Measurements from ENCODE around the gene ADGRG3. TPM values are rescaled to one million over a fixed set of nuclear protein-coding genes. Genes with fewer than 3 reads are reported as not detected.

Gene ADGRG3
- total RNA-seq, 4 donors from 2014 or later: 0.71 TPM; not detected in 3

- in situ Hi-C loops (cut with MboI; ENCODE audit: low sequenced_read_pairs in 4 of 4): no loop called here
- no peak overlapping the region for H3K4me3 ChIP-seq
- peak overlapping the region; percentile 63 to 80 (median 76) for H3K27ac ChIP-seq
- ATAC-seq: no peak
- peaks cover 0 to 5% of the 10 kb centered on the region in 2 donors for H3K4me1 ChIP-seq
- DNase-seq: no peak
- H3K36me3 ChIP-seq: no peaks in the 10 kb centered on the region
- no peaks in the 10 kb centered on the region for H3K9me3 ChIP-seq
- H3K27me3 ChIP-seq: no peaks in the 10 kb centered on the region
- TF ChIP-seq POLR2A (IDR thresholded peaks at IDR 0.05) (no peak), CTCF (IDR thresholded peaks at IDR 0.05 in 4 of 5, conservative IDR thresholded peaks at IDR 0.05 in 1 of 5) (no peak)
- intact Hi-C loops (cut with DNase I; ENCODE audit: low total_unique reads): no loop called here
These were observed 31.9 kb upstream of the ADGRG3 start for GRCh38 chr16:57636184-57636583.

DNA sequence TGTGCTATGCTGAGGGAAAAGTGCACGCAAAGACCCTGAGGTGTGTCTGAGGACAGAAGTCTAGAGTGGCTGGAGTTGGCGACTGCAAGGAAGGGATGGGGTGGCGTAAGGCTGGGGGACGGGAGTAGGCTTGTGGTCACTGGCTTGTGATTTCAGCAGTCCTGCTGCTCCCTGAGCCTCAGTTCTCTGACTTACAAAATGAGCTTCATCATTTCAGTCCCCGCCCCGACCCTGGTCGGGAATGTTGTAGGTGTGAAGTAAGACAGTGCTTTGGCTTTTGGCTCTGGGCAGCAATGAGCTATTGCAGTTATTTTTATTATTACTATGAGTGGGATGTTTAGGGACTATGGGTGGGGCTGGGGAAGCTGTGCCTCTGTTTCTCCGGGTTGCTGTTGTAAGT, 31.1 kb upstream of the ADGRG3 start:
- Histone ChIP-seq H3K27ac (peak overlapping the region; percentile 63 to 80 (median 76)), H3K4me1 (peaks cover 0 to 5% of the 10 kb centered on the region in 2 donors), H3K36me3 (no peaks in the 10 kb centered on the region), H3K4me3 (no peak overlapping the region), H3K27me3 (no peaks in the 10 kb centered on the region), H3K9me3 (no peaks in the 10 kb centered on the region)
- no peak for TF ChIP-seq CTCF (IDR thresholded peaks at IDR 0.05 in 4 of 5, conservative IDR thresholded peaks at IDR 0.05 in 1 of 5)
- no peak for TF ChIP-seq POLR2A (IDR thresholded peaks at IDR 0.05)
- ATAC-seq (no peak), DNase-seq (no peak)
- in situ Hi-C loops (cut with MboI; ENCODE audit: low sequenced_read_pairs in 4 of 4): no loop called here
- intact Hi-C loops (cut with DNase I; ENCODE audit: low total_unique reads): loop anchor here (1.0 kb wide), 1 partner anchor 9 kb away; no protein-coding TSS in a partner anchor

DNA sequence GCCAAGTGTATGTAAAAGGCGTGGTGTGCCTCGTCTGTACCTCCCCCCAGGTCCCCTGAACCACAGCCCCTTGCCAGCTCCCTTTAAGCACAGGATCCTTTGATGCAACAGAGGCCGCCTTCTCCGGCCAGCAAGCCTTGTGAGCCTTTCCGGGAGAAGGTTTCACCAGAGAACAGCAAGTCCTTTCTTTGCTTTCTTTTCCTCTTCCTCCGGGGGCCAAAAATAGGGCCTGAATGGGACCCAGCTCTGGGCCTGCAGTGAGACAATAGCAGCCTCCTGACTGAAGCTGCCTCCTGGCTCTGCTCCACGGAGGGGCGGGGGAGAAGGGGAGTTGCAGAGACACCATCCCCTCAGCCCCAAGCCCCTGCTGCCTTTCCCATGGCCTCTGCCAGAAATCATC, 30.7 kb upstream of the ADGRG3 start:
- Histone ChIP-seq H3K27me3 (no peaks in the 10 kb centered on the region), H3K9me3 (no peaks in the 10 kb centered on the region), H3K36me3 (no peaks in the 10 kb centered on the region), H3K27ac (peak overlapping the region; percentile 63 to 80 (median 77)), H3K4me3 (no peak overlapping the region), H3K4me1 (peaks cover 0 to 5% of the 10 kb centered on the region in 2 donors)
- in situ Hi-C loops (cut with MboI; ENCODE audit: low sequenced_read_pairs in 4 of 4) (no loop called here), intact Hi-C loops (cut with DNase I; ENCODE audit: low total_unique reads) (loop anchor here (1.0 kb wide), 1 partner anchor 9 kb away; no protein-coding TSS in a partner anchor)
- TF ChIP-seq CTCF (IDR thresholded peaks at IDR 0.05 in 4 of 5, conservative IDR thresholded peaks at IDR 0.05 in 1 of 5) (no peak), POLR2A (IDR thresholded peaks at IDR 0.05) (peak in 1 of 2 donors; percentile 28)
- ATAC-seq (peak; percentile 68 to 72), DNase-seq (peak; percentile 16 to 25)

GRCh38 chr16:57637965-57638364, 30.1 kb upstream of the ADGRG3 start:
- Histone ChIP-seq H3K27me3 (no peaks in the 10 kb centered on the region), H3K4me1 (peaks cover 0 to 5% of the 10 kb centered on the region in 2 donors), H3K4me3 (no peak overlapping the region), H3K27ac (peak overlapping the region; percentile 47 to 80 (median 71)), H3K36me3 (no peaks in the 10 kb centered on the region), H3K9me3 (no peaks in the 10 kb centered on the region)
- ATAC-seq: no peak
- intact Hi-C loops (cut with DNase I; ENCODE audit: low total_unique reads) (loop anchor here (1.0 kb wide), 1 partner anchor 8 kb away; no protein-coding TSS in a partner anchor), in situ Hi-C loops (cut with MboI; ENCODE audit: low sequenced_read_pairs in 4 of 4) (no loop called here)
- TF ChIP-seq POLR2A (IDR thresholded peaks at IDR 0.05): no peak
- no peak for TF ChIP-seq CTCF (IDR thresholded peaks at IDR 0.05 in 4 of 5, conservative IDR thresholded peaks at IDR 0.05 in 1 of 5)
- DNase-seq: no peak

DNA sequence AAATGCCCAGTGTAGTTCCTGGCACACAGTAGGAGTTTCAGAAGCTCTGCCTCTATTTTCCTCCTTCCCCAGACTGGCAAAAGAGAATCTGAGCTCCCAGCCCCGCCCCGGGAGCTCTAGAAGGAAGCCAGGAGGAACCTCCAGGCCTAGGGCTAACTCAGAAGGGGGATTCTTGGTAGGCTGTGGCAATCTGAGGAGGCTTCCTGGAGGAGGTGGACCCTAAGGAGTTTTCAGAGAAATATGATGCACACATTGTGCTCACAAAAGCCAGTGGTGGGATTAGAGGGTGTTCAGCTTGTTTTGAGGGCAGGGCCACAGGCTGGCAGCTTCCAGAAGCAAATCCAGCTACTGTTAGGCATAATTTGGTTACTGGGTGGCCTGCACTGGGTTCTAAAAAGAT, 29.7 kb upstream of the ADGRG3 start:
- H3K36me3 ChIP-seq: no peaks in the 10 kb centered on the region
- DNase-seq: no peak
- H3K4me3 ChIP-seq: no peak overlapping the region
- H3K27me3 ChIP-seq: no peaks in the 10 kb centered on the region
- no peak for ATAC-seq
- H3K4me1 ChIP-seq: peaks cover 0 to 5% of the 10 kb centered on the region in 2 donors
- intact Hi-C loops (cut with DNase I; ENCODE audit: low total_unique reads): no loop called here
- peak overlapping the region; percentile 47 to 80 (median 71) for H3K27ac ChIP-seq
- no peaks in the 10 kb centered on the region for H3K9me3 ChIP-seq
- no peak for TF ChIP-seq CTCF (IDR thresholded peaks at IDR 0.05 in 4 of 5, conservative IDR thresholded peaks at IDR 0.05 in 1 of 5)
- no peak for TF ChIP-seq POLR2A (IDR thresholded peaks at IDR 0.05)
- in situ Hi-C loops (cut with MboI; ENCODE audit: low sequenced_read_pairs in 4 of 4): no loop called here

Measured in gastrocnemius medialis (tissue), 4 donors.